ENCODE data around the gene AATF. TPM values are rescaled to one million over a fixed set of nuclear protein-coding genes. Genes with fewer than 3 reads are reported as not detected.
A peak's percentile ranks its signal among the peaks of the same experiment; 100 is the strongest.

AATF gene
- total and polyA plus RNA-seq, 2 donors (not counting 1 experiment from before 2014, with no cell fraction given): 23.9 to 54.8 TPM

DNA sequence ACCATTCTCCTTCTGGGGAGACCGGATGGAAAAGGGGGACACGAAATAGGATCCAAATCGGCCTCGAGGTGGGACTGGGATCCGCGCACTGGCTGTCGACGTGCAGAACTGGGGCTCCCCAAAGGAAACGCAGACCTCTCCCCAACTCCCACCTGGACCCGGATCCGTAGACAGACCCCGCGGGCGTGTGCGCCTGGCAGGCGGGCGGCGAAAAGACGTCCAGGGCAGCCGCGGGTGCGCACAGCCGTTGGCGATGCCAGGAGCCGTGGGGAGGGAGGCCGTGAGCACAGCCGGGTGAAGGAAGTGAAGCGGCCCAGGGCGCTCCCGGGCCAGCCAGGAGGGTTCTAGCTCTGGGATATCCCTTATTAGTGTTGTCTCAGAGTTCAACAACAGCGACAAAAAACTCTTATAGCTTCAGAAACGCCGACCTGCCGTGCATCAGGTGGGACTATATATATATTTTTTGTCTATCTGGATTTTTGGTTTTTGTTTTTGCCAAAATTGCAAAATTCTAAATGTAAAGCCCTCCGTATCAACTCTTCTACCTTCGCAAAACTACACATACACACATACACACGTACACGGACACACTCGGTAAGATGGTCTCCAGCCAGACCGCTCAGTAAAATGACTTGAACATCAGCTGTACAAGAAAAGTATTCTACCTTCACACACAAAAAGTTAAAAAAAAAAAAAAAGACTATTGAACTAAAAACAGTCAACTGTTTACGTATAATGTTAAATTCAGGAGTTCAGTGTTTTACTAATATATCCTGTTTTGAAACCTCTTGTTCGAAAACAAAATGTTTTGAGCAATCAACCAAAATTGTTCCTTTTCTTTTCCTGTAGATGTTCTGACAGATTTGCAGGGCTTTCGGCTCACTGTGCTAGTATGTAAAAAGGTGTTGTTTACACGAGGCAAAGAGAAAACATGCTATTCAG, 5.2 kb upstream of the AATF start:
- Histone ChIP-seq H3K9me3 (ENCODE audit: control extremely low read depth in 1 of 3, control insufficient read depth in 2 of 3, insufficient read depth in 1 of 3, low read length in 2 of 3) (peaks cover 0 to 60% (median 18%) of the 10 kb centered on the region in 3 donors), H3K79me2 (ENCODE audit: control insufficient read depth, insufficient read depth, low read length) (peaks cover 14% of the 10 kb centered on the region), H3K27ac (ENCODE audit: low read length in 2 of 2) (no peak overlapping the region), H3K4me2 (replicated peaks; ENCODE audit: low read depth, low read length, poor library complexity, severe bottlenecking) (peak overlapping the region; percentile 66), H3K4me1 (ENCODE audit: control insufficient read depth in 2 of 2, insufficient read depth in 2 of 2, low read length in 2 of 2) (peaks cover 50 to 77% of the 10 kb centered on the region in 2 donors), H2AFZ (ENCODE audit: insufficient read depth, low read depth, low read length, poor library complexity, severe bottlenecking) (no peak overlapping the region), H3K4me3 (ENCODE audit: control extremely low read depth in 1 of 5, extremely low read depth in 1 of 5, insufficient read depth in 1 of 5, low read depth in 2 of 5, low read length in 4 of 5) (peak overlapping the region in 1 of 5 experiments; percentile 5), H3K36me3 (replicated peaks in 1 of 2; ENCODE audit: control extremely low read depth in 1 of 2, control insufficient read depth in 1 of 2, extremely low read depth in 1 of 2, insufficient read depth in 2 of 2, low read length in 1 of 2) (no peaks in the 10 kb centered on the region), H3K9ac (ENCODE audit: low read length) (no peak overlapping the region), H4K20me1 (ENCODE audit: control insufficient read depth, insufficient read depth, low read length, poor library complexity, severe bottlenecking) (peaks cover 21% of the 10 kb centered on the region), H3K27me3 (replicated peaks in 1 of 4; ENCODE audit: control extremely low read depth in 1 of 4, control insufficient read depth in 3 of 4, insufficient read depth in 4 of 4, low read length in 3 of 4) (peaks cover 0 to 92% (median 87%) of the 10 kb centered on the region in 4 experiments)
- TF ChIP-seq, protein P1, sequence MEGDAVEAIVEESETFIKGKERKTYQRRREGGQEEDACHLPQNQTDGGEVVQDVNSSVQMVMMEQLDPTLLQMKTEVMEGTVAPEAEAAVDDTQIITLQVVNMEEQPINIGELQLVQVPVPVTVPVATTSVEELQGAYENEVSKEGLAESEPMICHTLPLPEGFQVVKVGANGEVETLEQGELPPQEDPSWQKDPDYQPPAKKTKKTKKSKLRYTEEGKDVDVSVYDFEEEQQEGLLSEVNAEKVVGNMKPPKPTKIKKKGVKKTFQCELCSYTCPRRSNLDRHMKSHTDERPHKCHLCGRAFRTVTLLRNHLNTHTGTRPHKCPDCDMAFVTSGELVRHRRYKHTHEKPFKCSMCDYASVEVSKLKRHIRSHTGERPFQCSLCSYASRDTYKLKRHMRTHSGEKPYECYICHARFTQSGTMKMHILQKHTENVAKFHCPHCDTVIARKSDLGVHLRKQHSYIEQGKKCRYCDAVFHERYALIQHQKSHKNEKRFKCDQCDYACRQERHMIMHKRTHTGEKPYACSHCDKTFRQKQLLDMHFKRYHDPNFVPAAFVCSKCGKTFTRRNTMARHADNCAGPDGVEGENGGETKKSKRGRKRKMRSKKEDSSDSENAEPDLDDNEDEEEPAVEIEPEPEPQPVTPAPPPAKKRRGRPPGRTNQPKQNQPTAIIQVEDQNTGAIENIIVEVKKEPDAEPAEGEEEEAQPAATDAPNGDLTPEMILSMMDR (IDR thresholded peaks at IDR 0.05): no peak
- TF ChIP-seq EZH2 (IDR thresholded peaks at IDR 0.05; ENCODE audit: borderline replicate concordance, insufficient read depth, low read depth, low read length, poor library complexity, severe bottlenecking): no peak
- 17% methylated on average over 35 of the region's 44 CpGs for WGBS (ENCODE audit: insufficient coverage)
- peak overlapping the region; percentile 40 for H3K4me3 Mint-ChIP-seq
- peak; percentile 41 for DNase-seq
- intact Hi-C loops (cut with micrococcal nuclease): loop anchor here (10.0 kb wide), 1 partner anchor 801 kb away; the partner anchor contains the start of gene HNF1B
- no peak for ATAC-seq (ENCODE audit: low read depth)
- H3K27me3 Mint-ChIP-seq: peaks cover 63% of the 10 kb centered on the region
- no peaks in the 10 kb centered on the region for H3K9me3 Mint-ChIP-seq (ENCODE audit: insufficient read depth)
- ChIA-PET CTCF (interaction anchor here (0.6 kb wide), 1 partner anchor 33 kb away, joined by 3 read pairs; no protein-coding TSS in a partner anchor), POLR2A (no interaction called here)
- peaks cover 27% of the 10 kb centered on the region for H3K4me1 Mint-ChIP-seq
- peak overlapping the region; percentile 44 for H3K27ac Mint-ChIP-seq

Data from B cell (primary cell).